MM.1S (cell line): ENCODE data around the gene COL13A1.

ENCODE experiments used
- DNase-seq: peaks from one replicate; pipeline ENCODE4 v3.0.0-alpha.2; 2015
- H2AFZ ChIP-seq: fragments of 300-600 bp; sonication (generic); 2 replicates; pipeline ENCODE4 v1.6.0; 2016; ENCODE audit warnings: antibody characterized with exemption, low read length
- H3F3A ChIP-seq: fragments of 300-600 bp; sonication (generic); 2 replicates; pipeline ENCODE4 v1.6.1; 2016; ENCODE audit warnings: mild to moderate bottlenecking, antibody characterized with exemption, low read length, moderate library complexity, mixed read lengths; ENCODE audit not compliant: insufficient read depth
- H3K27ac ChIP-seq: fragments of 300-600 bp; sonication (generic); 2 replicates; pipeline ENCODE4 v1.5.1; 2016; ENCODE audit warnings: mild to moderate bottlenecking, low read length
- H3K27me3 ChIP-seq: fragments of 300-600 bp; sonication (generic); replicated peaks from 2 replicates; pipeline ENCODE4 v1.6.0; 2016; ENCODE audit warnings: low read length; ENCODE audit not compliant: insufficient read depth
- H3K36me3 ChIP-seq: fragments of 300-600 bp; sonication (generic); replicated peaks from 2 replicates; pipeline ENCODE4 v1.6.1; 2016; ENCODE audit warnings: mild to moderate bottlenecking, low read length, mixed read lengths; ENCODE audit not compliant: insufficient read depth
- H3K4me1 ChIP-seq: fragments of 300-600 bp; sonication (generic); 2 replicates; pipeline ENCODE4 v1.6.1; 2016; ENCODE audit warnings: low read length, mixed read lengths
- H3K4me2 ChIP-seq: fragments of 300-600 bp; sonication (generic); 2 replicates; pipeline ENCODE4 v1.6.0; 2016; ENCODE audit warnings: low read depth, low read length
- H3K4me3 ChIP-seq: fragments of 300-600 bp; sonication (generic); 2 replicates; pipeline ENCODE4 v1.5.1; 2016; ENCODE audit warnings: low read length, mixed read lengths
- H3K79me2 ChIP-seq: fragments of 300-600 bp; sonication (generic); 2 replicates; pipeline ENCODE4 v1.6.1; 2016; ENCODE audit warnings: mixed run types, low read length, mixed read lengths
- H3K9ac ChIP-seq: fragments of 300-600 bp; sonication (generic); 2 replicates; pipeline ENCODE4 v1.6.1; 2016; ENCODE audit warnings: low read length, mixed read lengths
- H3K9me2 ChIP-seq: fragments of 300-600 bp; sonication (generic); replicated peaks from 2 replicates; pipeline ENCODE4 v1.6.1; 2016; ENCODE audit warnings: mild to moderate bottlenecking, low read length, mixed read lengths; ENCODE audit not compliant: insufficient read depth
- H3K9me3 ChIP-seq: fragments of 300-600 bp; sonication (generic); replicated peaks from 2 replicates; pipeline ENCODE4 v1.6.1; 2016; ENCODE audit warnings: mild to moderate bottlenecking, low read length, mixed read lengths; ENCODE audit not compliant: insufficient read depth
- H4K20me1 ChIP-seq: fragments of 300-600 bp; sonication (generic); 2 replicates; pipeline ENCODE4 v1.6.1; 2016; ENCODE audit warnings: mild to moderate bottlenecking, low read length, moderate library complexity, mixed read lengths; ENCODE audit not compliant: insufficient read depth
- EZH2 ChIP-seq: fragments of 300-600 bp; sonication (generic); optimal IDR thresholded peaks from 2 replicates; pipeline ENCODE3; 2017; ENCODE audit warnings: low read depth, mild to moderate bottlenecking, antibody characterized with exemption, low read length, mixed read lengths
- EZH2phosphoT487 ChIP-seq: fragments of 300-600 bp; sonication (generic); IDR thresholded peaks from 2 replicates; pipeline ENCODE4 v1.6.1; 2018; ENCODE audit warnings: antibody characterized with exemption, low read length
- TF ChIP-seq, protein P1 (sequence below): fragments of 300-600 bp; sonication (generic); IDR thresholded peaks from 2 replicates; pipeline ENCODE4 v1.5.1; 2016; ENCODE audit warnings: antibody characterized with exemption, low read length, mixed read lengths

The COL13A1 gene

DNA sequence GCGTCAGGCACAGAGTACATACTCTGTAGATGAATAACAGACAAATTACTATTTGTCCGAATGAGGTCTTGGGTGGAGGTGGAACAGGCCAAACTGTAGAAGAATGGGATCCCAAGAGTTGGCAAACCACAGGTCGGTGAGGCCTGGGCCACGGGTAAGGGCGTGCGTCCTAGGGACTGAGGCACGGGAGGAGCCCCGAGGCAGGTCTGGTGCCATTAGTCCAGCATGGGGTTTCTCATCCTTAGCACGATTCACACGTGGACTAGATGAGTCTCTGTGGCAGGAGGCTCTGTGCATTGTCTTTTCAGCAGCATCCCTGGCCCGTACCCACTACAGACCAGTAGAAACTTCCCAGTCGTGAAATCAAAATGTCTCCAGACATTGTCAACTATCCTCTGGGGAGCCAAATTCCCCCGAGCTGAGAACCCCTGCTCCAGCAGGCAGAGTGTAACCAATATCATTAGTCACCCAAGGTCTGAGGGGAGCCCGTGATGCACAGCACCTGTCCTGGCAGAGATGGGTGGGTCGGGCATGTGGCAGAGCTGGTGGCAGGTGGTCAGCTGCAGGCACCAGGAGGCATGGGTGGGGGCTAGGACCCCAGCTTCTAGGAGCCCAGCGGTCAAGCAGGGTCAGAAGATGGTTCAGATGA lies 61.3 kb downstream of the COL13A1 start:
- Histone ChIP-seq H3K27ac (no peak overlapping the region), H3K4me3 (no peak overlapping the region), H3F3A (no peaks in the 10 kb centered on the region), H3K4me1 (no peaks in the 10 kb centered on the region), H4K20me1 (no peaks in the 10 kb centered on the region), H3K9ac (no peak overlapping the region), H3K79me2 (no peaks in the 10 kb centered on the region), H3K9me3 (no peaks in the 10 kb centered on the region), H3K9me2 (no peaks in the 10 kb centered on the region), H3K4me2 (no peak overlapping the region), H3K36me3 (no peaks in the 10 kb centered on the region), H3K27me3 (peaks cover 47% of the 10 kb centered on the region), H2AFZ (no peak overlapping the region)
- TF ChIP-seq, protein P1, sequence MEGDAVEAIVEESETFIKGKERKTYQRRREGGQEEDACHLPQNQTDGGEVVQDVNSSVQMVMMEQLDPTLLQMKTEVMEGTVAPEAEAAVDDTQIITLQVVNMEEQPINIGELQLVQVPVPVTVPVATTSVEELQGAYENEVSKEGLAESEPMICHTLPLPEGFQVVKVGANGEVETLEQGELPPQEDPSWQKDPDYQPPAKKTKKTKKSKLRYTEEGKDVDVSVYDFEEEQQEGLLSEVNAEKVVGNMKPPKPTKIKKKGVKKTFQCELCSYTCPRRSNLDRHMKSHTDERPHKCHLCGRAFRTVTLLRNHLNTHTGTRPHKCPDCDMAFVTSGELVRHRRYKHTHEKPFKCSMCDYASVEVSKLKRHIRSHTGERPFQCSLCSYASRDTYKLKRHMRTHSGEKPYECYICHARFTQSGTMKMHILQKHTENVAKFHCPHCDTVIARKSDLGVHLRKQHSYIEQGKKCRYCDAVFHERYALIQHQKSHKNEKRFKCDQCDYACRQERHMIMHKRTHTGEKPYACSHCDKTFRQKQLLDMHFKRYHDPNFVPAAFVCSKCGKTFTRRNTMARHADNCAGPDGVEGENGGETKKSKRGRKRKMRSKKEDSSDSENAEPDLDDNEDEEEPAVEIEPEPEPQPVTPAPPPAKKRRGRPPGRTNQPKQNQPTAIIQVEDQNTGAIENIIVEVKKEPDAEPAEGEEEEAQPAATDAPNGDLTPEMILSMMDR: no peak
- TF ChIP-seq EZH2phosphoT487 (no peak), EZH2 (no peak)
- DNase-seq: no peak

DNA sequence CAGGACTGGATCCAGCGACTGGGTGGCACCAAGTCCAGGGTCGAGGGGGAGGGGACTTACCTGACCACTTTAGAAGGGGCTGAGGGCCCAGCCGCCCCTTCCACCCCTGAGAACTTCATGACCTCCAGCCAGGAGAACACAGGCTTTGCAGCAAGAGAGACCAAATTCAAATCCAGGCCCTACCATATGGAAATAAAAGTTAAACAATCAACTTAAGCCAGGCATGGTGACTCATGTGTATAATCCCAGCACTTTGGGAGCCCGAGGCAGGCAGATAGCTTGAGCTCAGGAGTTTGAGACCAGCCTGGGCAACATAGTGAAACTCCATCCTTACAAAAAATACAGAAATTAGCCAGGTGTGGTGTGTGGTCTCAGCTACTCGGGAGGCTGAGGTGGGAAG lies 61.9 kb downstream of the COL13A1 start:
- H3F3A ChIP-seq: no peaks in the 10 kb centered on the region
- no peak overlapping the region for H3K4me2 ChIP-seq

DNA sequence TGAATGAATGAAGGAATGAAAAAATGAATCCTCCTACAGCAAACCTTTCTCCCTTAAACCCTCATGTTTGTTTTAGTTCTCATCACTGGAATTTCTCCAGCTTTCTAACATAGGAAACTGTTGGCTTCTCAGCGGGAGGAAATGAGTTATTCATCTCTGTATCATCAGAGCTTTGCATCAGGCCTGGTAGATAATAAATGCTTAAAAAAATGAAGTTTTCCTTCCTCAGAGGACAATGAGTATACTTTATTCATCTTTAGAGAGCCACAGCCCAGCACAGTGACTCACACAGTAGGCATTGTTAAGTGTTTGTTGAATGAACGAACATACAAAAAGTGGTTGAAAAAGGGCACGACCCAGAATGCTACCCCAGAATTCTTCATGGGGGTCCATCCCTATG lies 62.6 kb downstream of the COL13A1 start:
- Histone ChIP-seq H3K79me2 (no peaks in the 10 kb centered on the region), H3K9me3 (no peaks in the 10 kb centered on the region), H3K4me3 (no peak overlapping the region), H3K9me2 (no peaks in the 10 kb centered on the region), H3K4me1 (no peaks in the 10 kb centered on the region), H3K9ac (no peak overlapping the region), H4K20me1 (no peaks in the 10 kb centered on the region), H3K27ac (no peak overlapping the region), H3F3A (no peaks in the 10 kb centered on the region), H3K4me2 (no peak overlapping the region), H2AFZ (no peak overlapping the region), H3K27me3 (peaks cover 51% of the 10 kb centered on the region), H3K36me3 (no peaks in the 10 kb centered on the region)
- no peak for DNase-seq
- TF ChIP-seq EZH2 (no peak), EZH2phosphoT487 (no peak)
- TF ChIP-seq, protein P1: no peak

More for the DNA sequence above, 61.9 kb downstream of the COL13A1 start:
- Histone ChIP-seq H3K9ac (no peak overlapping the region), H3K27ac (no peak overlapping the region), H4K20me1 (no peaks in the 10 kb centered on the region), H3K4me1 (no peaks in the 10 kb centered on the region), H3K9me2 (no peaks in the 10 kb centered on the region), H3K27me3 (peaks cover 53% of the 10 kb centered on the region), H2AFZ (no peak overlapping the region), H3K79me2 (no peaks in the 10 kb centered on the region), H3K9me3 (no peaks in the 10 kb centered on the region), H3K36me3 (no peaks in the 10 kb centered on the region), H3K4me3 (no peak overlapping the region)
- TF ChIP-seq EZH2: no peak
- TF ChIP-seq, protein P1: no peak
- TF ChIP-seq EZH2phosphoT487: no peak
- no peak for DNase-seq
